Activated T-cell treated with anti-CD3 and anti-CD28 coated beads, Interleukin-2, amount 50 U/mL, for 72 hours (primary cell): ENCODE results near the gene LARGE1. TPM values are rescaled to one million over a fixed set of nuclear protein-coding genes. Genes with fewer than 3 reads are reported as not detected.

Experiments used
- ATAC-seq, 2 donors: fragments of 150-1000 bp; cut with Tn5 transposase; replicated peaks in 1 of 2; 2 replicates each; pipeline ENCODE4 v1.10.0; 2021; ENCODE audit warnings: moderate library complexity in 2 of 2, mild to moderate bottlenecking in 1 of 2
- DNase-seq, 2 donors: peaks; one replicate each; pipeline ENCODE4 v3.0.0; 2021 to 2022; ENCODE audit warnings: mixed read lengths in 1 of 2
- H3K27ac Mint-ChIP-seq: one replicate; pipeline ENCODE4 v1.8.0; 2022; ENCODE audit warnings: mild to moderate bottlenecking, moderate library complexity, mixed read lengths
- H3K27me3 Mint-ChIP-seq: one replicate; pipeline ENCODE4 v1.8.0; 2022; ENCODE audit warnings: low read depth, mixed read lengths
- H3K36me3 Mint-ChIP-seq, 2 donors: one replicate each; pipeline ENCODE4 v1.8.0; 2022; ENCODE audit warnings: mixed read lengths in 2 of 2, mild to moderate bottlenecking in 1 of 2; ENCODE audit not compliant: insufficient read depth in 2 of 2
- H3K4me1 Mint-ChIP-seq: one replicate; pipeline ENCODE4 v1.8.0; 2022; ENCODE audit warnings: low read depth, mixed read lengths
- H3K4me3 Mint-ChIP-seq, 2 donors: one replicate each; pipeline ENCODE4 v1.8.0; 2022; ENCODE audit warnings: mild to moderate bottlenecking in 2 of 2, mixed read lengths in 2 of 2, moderate library complexity in 2 of 2
- H3K9me3 Mint-ChIP-seq, 2 donors: one replicate each; pipeline ENCODE4 v1.8.0; 2022; ENCODE audit warnings: mixed read lengths in 2 of 2
- total RNA-seq, 2 donors: library from RNA; stranded (reverse); gene quantifications; one replicate each; pipeline ENCODE4 v1.2.3, GENCODE V29; 2022

LARGE1 gene
- total RNA-seq, 2 donors from 2014 or later, result 0.82 to 3.6 TPM

- Mint-ChIP-seq H3K36me3 (peaks cover 2 to 4% of the 10 kb centered on the region in 2 donors), H3K27ac (no peak overlapping the region), H3K4me1 (no peaks in the 10 kb centered on the region), H3K4me3 (no peak overlapping the region), H3K9me3 (peaks cover 6 to 8% of the 10 kb centered on the region in 2 donors), H3K27me3 (no peaks in the 10 kb centered on the region)
- DNase-seq, result no peak
- ATAC-seq, result no peak
Measured at GRCh38 chr22:33728847-33729246, 191.4 kb downstream of the LARGE1 start.

DNA sequence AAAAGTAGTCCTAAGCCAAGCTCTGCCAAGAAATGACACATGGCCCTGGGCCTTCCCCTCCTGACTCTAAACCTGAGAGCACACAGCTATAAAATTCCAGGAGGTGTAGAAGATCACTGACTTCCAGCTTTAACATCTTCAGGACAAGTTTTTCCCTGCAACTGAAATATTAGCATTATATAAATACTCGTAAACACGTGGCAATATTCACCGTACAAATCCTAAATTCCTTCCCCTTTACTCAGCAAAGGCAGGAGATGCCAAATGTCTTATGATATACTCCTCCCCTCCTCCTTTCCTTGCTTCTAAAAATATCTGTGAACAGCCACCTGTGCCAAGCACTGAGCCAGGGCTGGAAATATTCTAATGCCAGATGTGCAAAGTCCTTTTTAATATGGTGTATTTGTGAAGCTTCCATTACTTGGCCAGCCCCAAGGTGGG is 194.0 kb downstream of the LARGE1 start:
- no peak for DNase-seq
- H3K9me3 Mint-ChIP-seq, result peaks cover 11 to 15% of the 10 kb centered on the region in 2 donors
- peaks cover 4% of the 10 kb centered on the region in 2 donors for H3K36me3 Mint-ChIP-seq
- no peak overlapping the region for H3K4me3 Mint-ChIP-seq
- no peaks in the 10 kb centered on the region for H3K27me3 Mint-ChIP-seq
- no peak overlapping the region for H3K27ac Mint-ChIP-seq
- no peak for ATAC-seq
- H3K4me1 Mint-ChIP-seq, result no peaks in the 10 kb centered on the region

DNA sequence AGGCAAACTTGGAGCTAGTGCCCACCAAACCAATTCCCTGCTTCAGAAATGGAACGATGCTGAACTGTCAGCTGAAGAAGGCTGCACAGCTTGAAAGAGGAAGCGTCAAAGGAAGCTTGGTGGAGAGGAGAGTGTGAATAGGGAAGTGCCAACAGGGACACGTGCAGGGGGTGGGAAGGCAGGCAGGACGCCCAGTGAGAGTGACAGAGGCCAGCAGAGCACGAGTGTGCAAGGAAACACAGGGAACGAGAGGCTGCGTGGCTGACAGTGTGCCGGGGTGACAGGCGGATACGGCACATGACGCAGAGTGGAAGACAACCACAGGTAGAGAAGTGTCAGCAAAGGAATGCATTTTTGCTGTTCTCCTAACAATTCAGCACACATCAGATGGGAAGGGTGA is 196.4 kb downstream of the LARGE1 start:
- H3K9me3 Mint-ChIP-seq, result peaks cover 10 to 11% of the 10 kb centered on the region in 2 donors
- no peaks in the 10 kb centered on the region for H3K27me3 Mint-ChIP-seq
- no peak overlapping the region for H3K27ac Mint-ChIP-seq
- H3K4me3 Mint-ChIP-seq, result no peak overlapping the region
- H3K4me1 Mint-ChIP-seq, result no peaks in the 10 kb centered on the region
- ATAC-seq (no peak), DNase-seq (no peak)
- peaks cover 4% of the 10 kb centered on the region in 2 donors for H3K36me3 Mint-ChIP-seq

- no peak overlapping the region for H3K27ac Mint-ChIP-seq
- peaks cover 4% of the 10 kb centered on the region in 2 donors for H3K36me3 Mint-ChIP-seq
- no peak overlapping the region for H3K4me3 Mint-ChIP-seq
- H3K27me3 Mint-ChIP-seq, result no peaks in the 10 kb centered on the region
- no peak for ATAC-seq
- H3K4me1 Mint-ChIP-seq, result no peaks in the 10 kb centered on the region
- H3K9me3 Mint-ChIP-seq, result peaks cover 10 to 11% of the 10 kb centered on the region in 2 donors
- no peak for DNase-seq
Measured at GRCh38 chr22:33722816-33723215, 197.5 kb downstream of the LARGE1 start.

GRCh38 chr22:33720166-33720878 is 200.0 kb downstream of the LARGE1 start:
- Mint-ChIP-seq H3K27ac (no peak overlapping the region), H3K36me3 (peaks cover 2 to 4% of the 10 kb centered on the region in 2 donors), H3K4me3 (no peak overlapping the region), H3K9me3 (peaks cover 12 to 14% of the 10 kb centered on the region in 2 donors), H3K4me1 (no peaks in the 10 kb centered on the region), H3K27me3 (no peaks in the 10 kb centered on the region)
- DNase-seq (no peak), ATAC-seq (no peak)

GRCh38 chr22:33717694-33718396 is 202.4 kb downstream of the LARGE1 start:
- ATAC-seq (no peak), DNase-seq (no peak)
- H3K9me3 Mint-ChIP-seq, result peaks cover 9 to 10% of the 10 kb centered on the region in 2 donors
- H3K27me3 Mint-ChIP-seq, result no peaks in the 10 kb centered on the region
- H3K4me1 Mint-ChIP-seq, result no peaks in the 10 kb centered on the region
- H3K36me3 Mint-ChIP-seq, result peaks cover 0 to 2% of the 10 kb centered on the region in 2 donors
- H3K4me3 Mint-ChIP-seq, result no peak overlapping the region
- no peak overlapping the region for H3K27ac Mint-ChIP-seq

DNA sequence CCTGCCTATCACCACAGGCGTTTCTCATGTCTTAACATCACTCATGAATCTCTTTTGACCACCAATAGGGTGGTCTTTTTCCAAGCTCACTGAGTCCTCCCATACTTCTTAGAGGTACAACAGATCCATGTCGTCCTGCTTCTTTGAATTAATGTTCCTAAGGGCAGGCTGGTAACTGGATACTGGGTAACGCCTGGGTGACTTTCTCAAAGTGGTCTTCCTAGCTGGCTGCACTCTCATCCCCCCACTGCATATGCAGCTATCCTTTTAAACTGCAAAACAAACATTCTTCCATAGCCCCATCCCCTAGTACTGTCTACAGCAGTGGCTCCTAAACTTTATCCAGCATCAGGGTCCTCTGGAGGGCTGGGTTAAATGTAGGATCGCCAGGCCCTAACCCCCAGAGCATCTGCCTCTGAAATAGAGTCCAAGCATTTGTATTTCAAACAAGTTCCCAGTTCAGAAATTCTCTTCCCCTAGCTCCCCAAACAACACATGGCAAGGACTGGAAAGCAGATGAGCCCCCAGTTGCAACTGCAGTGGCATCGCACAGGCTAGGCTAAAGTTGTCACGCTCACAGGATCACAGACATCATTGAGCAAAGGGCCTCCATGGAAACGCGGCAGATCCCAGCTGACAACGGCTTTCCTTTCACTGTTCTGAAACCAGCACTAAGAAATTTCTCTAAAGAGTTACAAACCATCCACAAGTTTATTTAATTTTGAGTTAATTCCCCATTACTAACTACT is 204.9 kb downstream of the LARGE1 start:
- Mint-ChIP-seq H3K36me3 (peaks cover 0 to 2% of the 10 kb centered on the region in 2 donors), H3K4me3 (no peak overlapping the region), H3K4me1 (no peaks in the 10 kb centered on the region), H3K9me3 (peaks cover 5 to 10% of the 10 kb centered on the region in 2 donors), H3K27ac (no peak overlapping the region), H3K27me3 (no peaks in the 10 kb centered on the region)
- ATAC-seq (no peak), DNase-seq (no peak)

DNA sequence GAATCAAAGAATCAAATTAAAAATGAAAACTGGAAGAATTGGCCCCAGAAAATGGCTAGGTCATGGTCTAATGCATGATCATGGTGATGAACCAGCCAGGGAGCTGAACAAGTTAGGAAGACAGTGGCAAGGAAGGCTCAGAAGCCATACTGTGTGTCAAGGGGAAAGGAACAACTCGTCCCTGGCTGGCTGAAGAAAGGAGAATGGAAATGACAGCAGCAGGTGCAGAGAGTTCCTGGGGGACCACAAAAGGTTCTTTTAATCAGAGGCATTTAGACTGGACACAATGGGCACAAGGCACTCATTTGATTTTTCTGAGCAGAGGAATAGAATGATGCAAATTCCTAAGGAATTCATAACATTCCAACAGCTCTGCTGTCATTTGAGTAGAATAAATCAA is 209.9 kb downstream of the LARGE1 start:
- no peak overlapping the region for H3K4me3 Mint-ChIP-seq
- no peaks in the 10 kb centered on the region for H3K4me1 Mint-ChIP-seq
- H3K9me3 Mint-ChIP-seq, result peaks cover 2 to 8% of the 10 kb centered on the region in 2 donors
- no peaks in the 10 kb centered on the region for H3K27me3 Mint-ChIP-seq
- H3K36me3 Mint-ChIP-seq, result peaks cover 0 to 2% of the 10 kb centered on the region in 2 donors
- H3K27ac Mint-ChIP-seq, result no peak overlapping the region
- ATAC-seq, result no peak
- no peak for DNase-seq

DNA sequence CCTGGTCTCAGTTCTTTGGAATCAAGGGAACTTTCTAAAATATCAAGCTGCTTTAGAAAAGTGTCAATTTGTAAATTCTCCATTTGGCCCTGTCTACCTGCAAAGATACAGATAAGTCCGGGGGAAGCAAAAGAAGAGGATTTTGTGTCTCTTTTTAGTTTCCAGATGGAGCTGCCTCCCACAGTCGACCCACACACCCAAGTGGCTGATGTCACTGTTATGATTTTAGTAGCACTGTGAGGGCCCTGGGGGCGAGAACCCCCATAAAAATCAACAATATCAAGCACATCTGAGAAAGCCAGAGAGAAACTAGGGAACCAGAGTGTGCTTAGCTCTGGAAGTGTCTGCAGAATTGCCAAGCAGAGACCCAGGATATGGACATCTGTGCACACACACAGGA is 212.7 kb downstream of the LARGE1 start:
- no peak overlapping the region for H3K27ac Mint-ChIP-seq
- peaks cover 6 to 14% of the 10 kb centered on the region in 2 donors for H3K9me3 Mint-ChIP-seq
- H3K4me3 Mint-ChIP-seq, result no peak overlapping the region
- H3K27me3 Mint-ChIP-seq, result no peaks in the 10 kb centered on the region
- peaks cover 0 to 3% of the 10 kb centered on the region in 2 donors for H3K36me3 Mint-ChIP-seq
- DNase-seq (no peak), ATAC-seq (no peak)
- H3K4me1 Mint-ChIP-seq, result no peaks in the 10 kb centered on the region

DNA sequence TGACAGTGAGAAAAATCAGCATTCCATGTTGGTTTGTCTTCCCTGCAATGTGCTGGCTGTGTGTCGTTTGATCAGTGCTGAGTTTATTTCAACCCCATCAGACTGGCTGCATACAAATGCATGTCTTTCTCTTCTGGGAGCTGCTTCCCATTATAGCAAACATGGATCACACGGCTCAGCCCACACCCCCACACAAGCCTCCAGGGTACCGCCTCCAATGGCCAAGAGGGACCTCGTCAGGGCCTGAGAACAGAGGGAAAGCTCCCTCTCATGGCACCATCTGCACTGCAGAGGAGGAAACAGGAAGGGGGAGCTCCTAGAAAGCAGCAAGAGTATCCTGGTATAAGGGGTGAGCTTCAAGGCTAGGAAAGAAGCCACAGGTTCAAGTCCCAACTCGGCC is 214.2 kb downstream of the LARGE1 start:
- Mint-ChIP-seq H3K36me3 (peaks cover under 1 to 2% of the 10 kb centered on the region in 2 donors), H3K27ac (no peak overlapping the region), H3K27me3 (no peaks in the 10 kb centered on the region), H3K9me3 (peaks cover 9 to 10% of the 10 kb centered on the region in 2 donors), H3K4me1 (no peaks in the 10 kb centered on the region), H3K4me3 (no peak overlapping the region)
- DNase-seq (no peak), ATAC-seq (no peak)

- peaks cover 7 to 16% of the 10 kb centered on the region in 2 donors for H3K9me3 Mint-ChIP-seq
- DNase-seq (no peak), ATAC-seq (no peak)
- H3K36me3 Mint-ChIP-seq, result peaks cover 2 to 9% of the 10 kb centered on the region in 2 donors
- H3K4me3 Mint-ChIP-seq, result no peak overlapping the region
- H3K27ac Mint-ChIP-seq, result no peak overlapping the region
- no peaks in the 10 kb centered on the region for H3K27me3 Mint-ChIP-seq
- no peaks in the 10 kb centered on the region for H3K4me1 Mint-ChIP-seq
Measured at GRCh38 chr22:33699176-33699575, 221.1 kb downstream of the LARGE1 start.

DNA sequence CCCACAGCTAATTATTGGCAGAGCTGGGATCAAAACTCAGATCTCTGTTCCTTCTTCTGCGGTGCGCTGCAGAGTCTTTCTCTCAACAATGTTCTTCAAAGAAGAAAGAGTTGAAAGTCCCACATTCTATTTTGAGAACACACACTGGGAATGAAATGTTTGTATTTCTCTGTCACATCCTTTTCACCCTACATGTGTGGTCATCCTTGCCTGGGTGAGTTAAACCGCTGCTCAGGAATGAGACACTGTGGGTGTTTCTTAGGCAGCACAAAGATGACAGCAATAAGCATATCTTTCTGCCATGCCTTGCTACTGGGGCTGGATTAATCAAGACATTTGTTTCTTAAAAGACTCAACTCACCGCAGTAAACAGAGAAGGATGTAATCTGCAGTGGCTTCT is 222.6 kb downstream of the LARGE1 start:
- Mint-ChIP-seq H3K36me3 (peaks cover 0 to 9% of the 10 kb centered on the region in 2 donors), H3K27ac (no peak overlapping the region)

DNA sequence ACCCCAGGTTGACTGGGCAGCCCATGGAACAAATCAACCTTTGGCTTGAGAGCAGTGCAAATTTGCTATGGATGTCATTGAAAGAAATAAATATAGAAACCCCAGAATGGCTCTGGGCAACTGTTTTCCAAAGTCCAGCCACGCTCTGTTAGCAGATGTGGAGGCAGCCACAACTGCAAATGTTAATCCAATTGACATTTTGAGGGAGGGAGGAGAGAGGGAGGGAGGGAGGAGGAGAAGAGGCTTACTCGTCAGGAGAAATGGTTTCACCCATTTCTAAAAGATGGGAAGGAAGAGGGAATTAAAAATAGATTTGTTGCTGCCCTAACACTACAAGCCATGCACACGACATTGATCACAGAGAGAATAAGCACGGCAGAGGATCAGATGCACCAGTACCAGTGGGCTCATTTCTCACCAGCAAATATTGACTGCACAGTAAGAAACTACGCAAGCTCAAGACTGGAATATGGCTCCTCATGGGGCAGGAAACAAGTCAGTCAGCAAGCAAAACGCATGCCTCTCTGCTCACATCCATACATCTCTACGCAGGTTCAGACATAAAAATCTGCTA is 229.1 kb downstream of the LARGE1 start:
- Mint-ChIP-seq H3K27ac (no peak overlapping the region), H3K4me1 (no peaks in the 10 kb centered on the region), H3K36me3 (peaks cover 0 to 4% of the 10 kb centered on the region in 2 donors), H3K27me3 (no peaks in the 10 kb centered on the region), H3K9me3 (peaks cover 9 to 15% of the 10 kb centered on the region in 2 donors), H3K4me3 (no peak overlapping the region)
- ATAC-seq (no peak), DNase-seq (no peak)

More for the DNA sequence above, 222.6 kb downstream of the LARGE1 start:
- peaks cover 6 to 16% of the 10 kb centered on the region in 2 donors for H3K9me3 Mint-ChIP-seq
- ATAC-seq (no peak), DNase-seq (no peak)
- H3K4me1 Mint-ChIP-seq, result no peaks in the 10 kb centered on the region
- no peak overlapping the region for H3K4me3 Mint-ChIP-seq
- H3K27me3 Mint-ChIP-seq, result no peaks in the 10 kb centered on the region
